GM12878 (cell line): ENCODE results near the gene ZG16B. TPM values are rescaled to one million over a fixed set of nuclear protein-coding genes. Genes with fewer than 3 reads are reported as not detected.

Experiments used
- ATAC-seq: fragments of 200-7000 bp; cut with Tn5 transposase; 3 replicates; pipeline ENCODE4 v1.9.1; 2020; ENCODE audit warnings: mild to moderate bottlenecking, moderate library complexity
- BruUV-seq: library from RNA; stranded (reverse); fragments of 400-500 nt; replicated peaks from 2 replicates; lab custom pipeline; 2021; lab: Mats Ljungman, UMichigan
- CTCF ChIA-PET: fragments of 300-600 bp; sonication (Branson Sonifier 250); formaldehyde crosslinking; extraction: SDS; loops from one replicate; lab custom pipeline; 2021; ENCODE audit warnings: inconsistent platforms; lab: Yijun Ruan, JAX
- POLR2A ChIA-PET: fragments of 350-600 bp; formaldehyde crosslinking; extraction: SDS; loops from one replicate; lab custom pipeline; 2021; ENCODE audit warnings: inconsistent platforms; lab: Charles Lee
- RAD21 ChIA-PET: fragments of 300-600 bp; sonication (Branson Sonifier 250); formaldehyde crosslinking; loops from one replicate; lab custom pipeline; 2023; ENCODE audit warnings: antibody characterized with exemption; ENCODE audit not compliant: unreplicated experiment; lab: Charles Lee
- SMC1A ChIA-PET: fragments of 300-600 bp; sonication (Branson Sonifier 250); formaldehyde crosslinking; loops from one replicate; lab custom pipeline; 2023; ENCODE audit not compliant: unreplicated experiment, uncharacterized antibody; lab: Charles Lee
- DNase-seq: peaks from one replicate; pipeline ENCODE4 v3.0.0-alpha.2; 2011; ENCODE audit warnings: low read depth, low spot score
- FAIRE-seq: peaks from 3 replicates; lab custom pipeline; 2011; peaks lifted over from hg19 to GRCh38; lab: Jason Lieb, UNC
- H2AFZ ChIP-seq: 2 replicates; pipeline ENCODE4 v1.6.0; 2011; ENCODE audit warnings: low read depth, low read length, control low read depth; ENCODE audit not compliant: control insufficient read depth
- H3K27ac ChIP-seq: 2 replicates; pipeline ENCODE4 v1.5.1; 2011; ENCODE audit warnings: control low read depth; ENCODE audit not compliant: control insufficient read depth, insufficient read depth
- H3K27me3 ChIP-seq, 2 experiments: replicated peaks in 1 of 2; 2 replicates each; pipeline versions ENCODE4 v1.6.0 to v1.6.1; 2011; ENCODE audit warnings: low read length in 1 of 2; ENCODE audit not compliant: control insufficient read depth in 2 of 2, insufficient read depth in 2 of 2
- H3K36me3 ChIP-seq, 2 experiments: 2 replicates each; pipeline ENCODE4 v1.5.1; 2011; ENCODE audit warnings: low read length in 1 of 2; ENCODE audit not compliant: control insufficient read depth in 2 of 2, insufficient read depth in 2 of 2
- H3K4me1 ChIP-seq: 2 replicates; pipeline ENCODE4 v1.6.1; 2011; ENCODE audit warnings: mild to moderate bottlenecking, low read length, moderate library complexity, mixed read lengths; ENCODE audit not compliant: control insufficient read depth, insufficient read depth
- H3K4me2 ChIP-seq: 2 replicates; pipeline ENCODE4 v1.6.0; 2011; ENCODE audit warnings: control low read depth; ENCODE audit not compliant: control insufficient read depth, insufficient read depth
- H3K4me3 ChIP-seq: fragments of 200-600 bp; sonication (generic); 2 replicates; pipeline ENCODE4 v1.5.1; 2016
- H3K79me2 ChIP-seq: 2 replicates; pipeline ENCODE4 v1.6.0; 2011; ENCODE audit warnings: low read length; ENCODE audit not compliant: control insufficient read depth, insufficient read depth
- H3K9ac ChIP-seq: 2 replicates; pipeline ENCODE4 v1.8.0; 2011; ENCODE audit warnings: low read length, control low read depth, mixed read lengths; ENCODE audit not compliant: control insufficient read depth, insufficient read depth
- H3K9me3 ChIP-seq: replicated peaks from 3 replicates; pipeline ENCODE4 v1.5.1; 2011; ENCODE audit warnings: mild to moderate bottlenecking, low read length; ENCODE audit not compliant: control insufficient read depth, insufficient read depth
- H4K20me1 ChIP-seq: 2 replicates; pipeline ENCODE4 v1.6.0; 2011; ENCODE audit not compliant: control insufficient read depth, insufficient read depth
- BCL11A ChIP-seq: IDR thresholded peaks from 2 replicates; pipeline ENCODE4 v1.6.1; 2011; ENCODE audit warnings: low read depth, low read length
- BRCA1 ChIP-seq: IDR thresholded peaks from 2 replicates; pipeline ENCODE4 v1.6.1; 2011; ENCODE audit warnings: low read depth, low read length, improper control_type of control experiment
- EGR1 ChIP-seq, 2 experiments: IDR thresholded peaks; 1 replicate in 1 of 2; 2 replicates in 1 of 2; pipeline ENCODE4 v1.6.1; 2011 to 2012; ENCODE audit warnings: low read depth in 2 of 2, low read length in 2 of 2, borderline replicate concordance in 1 of 2, mild to moderate bottlenecking in 1 of 2, moderate library complexity in 1 of 2
- IRF4 ChIP-seq: IDR thresholded peaks from 2 replicates; pipeline ENCODE4 v1.6.1; 2011; ENCODE audit warnings: low read depth, low read length
- KAT2A ChIP-seq: conservative IDR thresholded peaks from 2 replicates; pipeline ENCODE4 v1.6.1; 2011; ENCODE audit warnings: low read depth, low read length; ENCODE audit not compliant: control insufficient read depth
- MAX ChIP-seq: IDR thresholded peaks from 2 replicates; pipeline ENCODE4 v1.6.1; 2012; ENCODE audit warnings: low read depth, low read length, improper control_type of control experiment
- RAD51 ChIP-seq: fragments of 450-650 bp; IDR thresholded peaks from 2 replicates; pipeline ENCODE4 v1.6.1; 2016; ENCODE audit warnings: moderate library complexity, mild to moderate bottlenecking, inconsistent platforms
- RFX5 ChIP-seq: IDR thresholded peaks from 2 replicates; pipeline ENCODE4 v1.6.1; 2011; ENCODE audit warnings: low read depth, low read length, improper control_type of control experiment
- SMARCA5 ChIP-seq: fragments of 450-650 bp; IDR thresholded peaks from 2 replicates; pipeline ENCODE4 v1.6.1; 2017; ENCODE audit warnings: mild to moderate bottlenecking
- SMC3 ChIP-seq: IDR thresholded peaks from 2 replicates; pipeline ENCODE4 v1.6.1; 2011; ENCODE audit warnings: low read length, improper control_type of control experiment, borderline replicate concordance
- SRF ChIP-seq, 2 experiments: IDR thresholded peaks; 2 replicates each; pipeline ENCODE4 v1.6.1; 2011; ENCODE audit warnings: low read depth in 2 of 2, low read length in 2 of 2, mild to moderate bottlenecking in 1 of 2, moderate library complexity in 1 of 2
- TCF7 ChIP-seq: IDR thresholded peaks from 2 replicates; pipeline ENCODE4 v1.6.1; 2014; ENCODE audit warnings: antibody characterized with exemption, borderline replicate concordance
- ZBED1 ChIP-seq: IDR thresholded peaks from 2 replicates; pipeline ENCODE4 v1.6.1; 2016; ENCODE audit warnings: borderline replicate concordance
- WGBS: methylation state at CpG from one replicate; pipeline ENCODE4 v1.1.6; 2016; ENCODE audit warnings: low lambda C conversion rate; ENCODE audit not compliant: insufficient replicate concordance, insufficient coverage; ENCODE audit errors: missing lambda C conversion rate; 5-methylcytosine and 5-hydroxymethylcytosine counted together
- in situ Hi-C: fragments of 300-500 bp; cut with MboI; formaldehyde crosslinking; loops from 9 replicates; pipeline ENCODE4 v1.14.3; 2018; ENCODE audit warnings: mixed read lengths
- intact Hi-C: fragments of 100-400 bp; cut with micrococcal nuclease; formaldehyde crosslinking; loops from one replicate; pipeline ENCODE4 v1.14.2; 2022; ENCODE audit not compliant: unreplicated experiment
- polyA plus RNA-seq, 11 experiments: library from polyadenylated mRNA; depleted of rRNA in 4 of 11; unstranded in 6 of 11; stranded (reverse) in 5 of 11; fragments of >200 nt; fragmentation: Nextera tagmentation in 4 of 11; fragmentation: Illumina TruSeq in 1 of 11; extraction: Ambion mirVana in 4 of 11; extraction: Trizol in 1 of 11; gene quantifications; 1 replicate in 1 of 11; 2 replicates in 10 of 11; pipeline versions ENCODE4 v1.2.1 to v1.2.3, GENCODE V29; 2011 to 2016; ENCODE audit warnings: inconsistent platforms in 2 of 11, missing spikeins in 2 of 11, low read depth in 1 of 11
- total RNA-seq, 4 experiments: library from RNA; depleted of rRNA in 3 of 4; stranded (reverse); fragments of >200 nt in 3 of 4; fragmentation: Illumina TruSeq in 1 of 4; extraction: Trizol in 1 of 4; gene quantifications; 2 replicates each; pipeline versions ENCODE4 v1.2.1 to v1.2.3, GENCODE V29; 2013 to 2021

ZG16B gene
- total and polyA plus RNA-seq, 10 of the 15 experiments (the other 5 are each of a cell fraction or from before 2014, with no cell fraction given) = 1.00 to 11.6 (median 5.8) TPM

- Histone ChIP-seq H3K9ac (no peak overlapping the region), H3K4me1 (peaks cover 4% of the 10 kb centered on the region; the same call in 1 of the 2 replicates), H4K20me1 (no peaks in the 10 kb centered on the region), H3K79me2 (no peaks in the 10 kb centered on the region), H3K9me3 (no peaks in the 10 kb centered on the region), H3K27ac (no peak overlapping the region), H3K4me2 (no peak overlapping the region), H2AFZ (no peak overlapping the region), H3K27me3 (no peaks in the 10 kb centered on the region), H3K4me3 (no peak overlapping the region), H3K36me3 (no peaks in the 10 kb centered on the region)
- SMC1A ChIA-PET = no interaction called here
- intact Hi-C loops = no loop called here
- BruUV-seq = no TSS peak
- POLR2A ChIA-PET = no interaction called here
- ATAC-seq (no peak), FAIRE-seq (no peak), DNase-seq (no peak)
- CTCF ChIA-PET = no interaction called here
- TF ChIP-seq IRF4 (no peak), BRCA1 (no peak), SMC3 (no peak), SMARCA5 (no peak), KAT2A (no peak), RAD51 (no peak), RFX5 (no peak), ZBED1 (no peak), SRF (IDR thresholded peaks at IDR 0.05; ENCODE audit: low read depth in 2 of 2, low read length in 2 of 2) (no peak), EGR1 (IDR thresholded peaks at IDR 0.05; ENCODE audit: borderline replicate concordance in 1 of 2, low read depth in 2 of 2, low read length in 2 of 2) (no peak), MAX (no peak), BCL11A (no peak), TCF7 (no peak)
- RAD21 ChIA-PET = no interaction called here
- in situ Hi-C loops = no loop called here
- 57% methylated on average over 11 of the region's 11 CpGs for WGBS
Measured at GRCh38 chr16:2825906-2826305, 4.2 kb upstream of the ZG16B start.
